GM18511 (cell line): ENCODE measurements around the gene IMPA2.

ENCODE experiments used
- ATAC-seq: cut with Tn5 transposase; IDR thresholded peaks from one replicate; pipeline ENCODE4 v1.9.1; 2021; ENCODE audit warnings: mild to moderate bottlenecking, moderate library complexity; ENCODE audit not compliant: unreplicated experiment

The IMPA2 gene

DNA sequence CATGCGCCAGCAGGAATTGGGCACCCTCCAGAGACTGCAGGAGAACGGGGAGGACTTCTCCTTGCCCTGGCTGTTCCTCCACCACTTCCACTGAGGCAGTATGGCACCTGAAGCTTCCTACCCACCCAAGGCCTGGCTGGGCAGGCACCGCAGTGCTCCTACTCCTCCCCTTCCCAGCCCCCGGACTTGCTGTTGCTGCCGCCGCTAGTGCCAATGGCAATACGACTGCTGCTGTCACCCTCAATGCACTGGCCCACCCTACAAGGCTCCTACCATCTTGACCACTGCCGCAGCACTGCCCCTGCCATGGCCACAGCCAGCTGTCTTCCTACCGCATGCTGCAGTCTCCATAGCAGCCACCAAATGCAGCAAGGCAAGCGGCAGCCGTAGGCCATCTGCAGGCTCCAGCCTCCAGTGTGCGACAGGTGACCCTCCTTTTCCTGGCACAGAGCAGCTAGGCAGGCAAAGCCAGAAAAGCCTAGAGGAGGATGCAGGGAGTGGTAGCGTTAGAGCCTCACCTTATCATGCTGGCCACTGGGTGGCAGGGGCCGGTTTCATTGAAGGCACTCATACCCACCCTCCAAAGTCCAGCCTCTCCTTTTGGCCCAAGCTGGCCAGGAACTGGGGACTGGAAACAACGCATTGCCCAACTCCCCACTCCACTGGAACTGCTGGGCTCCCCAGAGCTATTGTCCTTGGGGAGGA is 64.9 kb downstream of the IMPA2 start:
- ATAC-seq = no peak

- ATAC-seq = no peak
Observed at GRCh38 chr18:12046751-12047335, 65.5 kb downstream of the IMPA2 start.

- ATAC-seq = no peak
Observed at GRCh38 chr18:12048010-12048826, 66.9 kb downstream of the IMPA2 start.

GRCh38 chr18:12048827-12049175 is 67.5 kb downstream of the IMPA2 start:
- ATAC-seq = no peak

GRCh38 chr18:12049978-12050811 is 68.9 kb downstream of the IMPA2 start:
- ATAC-seq = peak; percentile 92

DNA sequence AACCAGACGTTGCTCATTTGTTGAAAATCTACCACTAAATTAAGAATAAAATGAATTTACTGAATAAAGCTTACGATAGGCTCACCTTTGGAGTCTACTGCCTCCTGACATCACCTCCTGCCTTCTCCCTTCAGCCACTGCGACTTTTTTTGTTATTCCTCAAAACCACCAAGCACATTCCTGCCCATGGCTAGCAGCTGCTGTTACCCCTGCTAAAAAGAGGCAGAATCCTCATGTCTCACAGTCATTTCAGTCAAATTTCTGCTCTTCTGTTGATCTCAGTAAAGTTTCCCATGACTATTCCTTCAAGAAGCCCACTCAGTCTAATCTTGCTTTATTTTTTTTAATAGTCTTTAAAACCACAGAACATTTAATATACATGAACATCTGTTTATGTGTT is 71.6 kb downstream of the IMPA2 start:
- ATAC-seq = no peak

GRCh38 chr18:12053289-12053688 is 72.0 kb downstream of the IMPA2 start:
- ATAC-seq = no peak

DNA sequence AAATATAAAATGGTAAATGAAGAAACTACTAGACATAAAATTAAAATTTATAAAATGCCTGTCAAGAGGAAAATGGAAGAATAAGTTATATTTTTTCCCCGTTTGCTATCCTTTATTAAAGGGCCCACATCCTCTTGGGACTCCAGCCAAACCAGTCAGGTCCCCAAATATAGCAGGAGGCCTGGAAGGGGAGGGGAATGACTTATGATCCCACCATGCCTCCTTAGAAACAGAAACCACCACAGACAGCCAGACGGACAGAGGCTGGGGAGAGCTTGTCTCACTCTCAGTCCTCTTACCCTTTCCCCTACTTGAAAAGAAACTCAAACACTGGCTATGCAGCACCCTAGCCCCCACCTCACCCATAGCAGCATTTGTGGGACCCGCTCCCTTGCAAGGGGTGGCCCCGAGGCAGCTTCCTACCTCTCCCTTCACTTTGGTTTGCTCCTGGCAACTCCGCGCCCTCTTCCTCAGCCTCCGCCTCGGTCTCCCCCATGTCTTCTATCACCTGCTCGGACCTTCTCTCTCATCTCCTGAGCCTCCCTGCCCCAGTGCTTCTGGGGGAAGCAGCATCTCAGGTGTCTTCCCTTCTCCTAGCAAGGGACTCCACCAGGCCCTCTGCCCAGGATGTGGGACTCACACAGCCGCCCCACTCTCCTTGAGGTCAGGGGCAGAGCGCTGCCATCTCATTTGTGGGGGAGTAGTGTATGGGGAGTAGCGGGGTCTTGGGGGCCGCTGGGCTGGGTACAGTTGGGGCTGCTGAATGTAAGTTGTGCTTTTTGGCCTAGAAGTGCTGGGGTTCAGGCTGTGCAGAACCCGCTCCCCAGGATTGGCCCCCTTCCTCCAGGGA is 75.0 kb downstream of the IMPA2 start:
- no peak for ATAC-seq

- ATAC-seq = no peak
Observed at GRCh38 chr18:12056884-12057402, 75.6 kb downstream of the IMPA2 start.

- ATAC-seq = no peak
Observed at GRCh38 chr18:12057419-12058039, 76.2 kb downstream of the IMPA2 start.

GRCh38 chr18:12059334-12060181 is 78.3 kb downstream of the IMPA2 start:
- ATAC-seq = no peak

DNA sequence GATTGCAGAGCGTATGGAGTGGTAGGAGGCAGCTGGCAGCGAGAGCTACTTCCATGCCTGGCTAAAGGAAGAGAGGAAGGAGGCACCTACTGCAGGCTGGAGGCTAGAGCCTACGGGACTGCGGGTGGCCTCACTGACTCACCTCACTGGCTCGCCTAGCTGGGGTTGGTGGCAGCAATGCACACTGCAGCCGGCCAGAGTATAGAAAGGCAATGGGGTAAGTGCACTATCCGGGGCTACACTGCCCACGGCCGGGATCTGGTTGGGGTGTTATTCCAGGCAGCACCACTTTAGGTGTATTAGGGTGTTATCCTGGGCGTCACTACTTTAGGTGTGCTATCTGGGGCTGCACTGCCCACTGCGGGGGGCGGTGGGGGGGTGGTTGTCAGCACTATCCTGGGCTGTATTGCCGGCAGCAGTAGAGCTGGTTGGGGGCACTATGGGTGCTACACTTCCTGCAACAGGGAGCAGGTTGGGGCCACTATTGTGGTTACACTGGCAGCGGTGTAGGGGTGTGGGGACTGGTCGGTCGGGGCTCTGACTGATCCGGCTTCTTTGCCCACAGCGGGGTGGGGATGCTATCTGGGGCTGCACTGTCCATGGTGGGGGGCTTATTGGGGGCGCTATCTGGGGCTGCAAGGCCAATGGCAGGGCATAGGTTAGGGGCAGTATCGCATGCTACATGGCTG is 79.0 kb downstream of the IMPA2 start:
- ATAC-seq = no peak

GRCh38 chr18:12061685-12062084 is 80.4 kb downstream of the IMPA2 start:
- ATAC-seq = no peak

DNA sequence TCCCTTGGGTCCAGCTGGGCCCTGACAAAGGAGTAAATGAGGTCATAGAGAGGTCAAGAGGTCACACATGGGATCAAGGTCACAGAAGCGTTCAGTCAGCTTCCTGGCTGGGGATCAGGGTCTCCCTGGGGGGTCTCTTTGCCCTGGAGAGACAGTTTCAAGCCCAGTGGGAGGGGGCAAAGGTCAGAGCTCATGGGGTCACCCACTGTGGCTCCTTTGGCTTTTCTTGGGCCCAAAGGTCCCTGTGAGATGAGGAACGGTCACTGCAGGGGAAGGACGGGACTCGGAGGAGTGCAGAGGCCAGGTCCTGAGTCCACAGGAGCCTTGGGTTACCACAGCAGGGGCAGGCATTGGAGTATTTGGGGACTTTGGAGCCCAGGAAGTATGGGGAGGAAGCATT is 81.7 kb downstream of the IMPA2 start:
- no peak for ATAC-seq

DNA sequence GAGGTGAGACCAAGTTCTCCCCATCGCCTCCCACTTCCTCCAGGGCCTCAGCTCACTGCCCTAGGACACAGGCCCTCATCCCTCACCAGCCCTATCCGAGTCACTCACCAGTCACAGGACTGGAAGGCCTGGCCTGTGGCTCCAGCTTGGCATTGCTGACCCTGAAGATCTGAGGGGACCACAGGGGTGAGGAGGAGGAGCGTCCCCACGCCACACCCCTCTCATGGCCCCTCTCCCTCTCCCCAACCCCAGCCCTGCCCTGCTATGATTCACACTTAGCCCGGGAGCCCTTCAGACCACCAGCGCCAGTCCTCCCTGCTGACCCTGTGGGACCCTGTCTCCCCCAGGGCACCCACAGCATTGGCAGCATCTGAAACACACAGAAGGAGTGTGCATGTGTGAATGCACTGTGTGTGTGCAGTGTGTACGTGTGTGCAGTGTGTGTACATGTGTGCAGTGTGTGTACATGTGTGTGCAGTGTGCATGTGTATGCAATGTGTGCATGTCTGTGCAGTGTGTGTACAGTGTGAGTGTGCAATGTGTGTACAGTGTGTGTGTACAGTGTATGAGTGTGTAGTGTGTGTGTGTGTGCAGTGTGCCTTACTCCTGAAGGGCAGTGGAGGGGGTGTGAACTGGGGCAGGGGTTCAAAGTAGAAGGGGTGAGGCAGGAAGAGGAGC is 82.9 kb downstream of the IMPA2 start:
- ATAC-seq = no peak

GRCh38 chr18:12065397-12065796 is 84.1 kb downstream of the IMPA2 start:
- ATAC-seq = no peak

DNA sequence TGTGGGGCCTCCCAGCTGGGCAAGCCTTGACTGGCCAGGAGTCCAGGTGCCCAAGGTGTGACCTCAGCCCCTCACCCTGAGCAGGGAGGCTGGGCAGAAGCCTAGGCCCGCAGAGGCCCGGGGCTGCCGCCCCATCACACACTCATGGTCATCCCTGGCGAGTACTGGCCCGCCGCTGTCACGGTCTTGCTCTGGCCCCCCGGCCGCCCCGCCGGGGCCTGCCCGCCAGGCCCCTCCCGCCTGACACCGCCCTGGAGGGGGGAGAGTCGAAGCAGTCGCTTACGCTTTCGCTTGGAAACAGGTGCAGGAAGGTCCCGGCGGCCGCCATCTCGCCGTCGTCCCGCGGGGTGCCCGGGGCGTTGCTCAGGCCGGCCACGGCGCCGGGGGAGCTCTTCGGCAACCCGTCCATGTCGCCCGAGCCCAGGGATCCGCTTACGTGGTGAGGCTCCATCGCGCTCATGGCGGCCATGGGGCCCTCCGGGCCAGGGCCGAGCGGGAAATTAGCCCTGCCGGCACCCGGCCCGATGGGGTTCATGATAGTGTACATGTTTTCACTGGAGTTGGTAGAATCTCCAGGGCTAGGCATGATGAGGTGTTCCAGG is 85.7 kb downstream of the IMPA2 start:
- ATAC-seq = no peak
